HG02885 (cell line): ENCODE results near the gene MOK.
A peak's percentile ranks its signal among the peaks of the same experiment; 100 is the strongest.

Experiments used
- ATAC-seq: cut with Tn5 transposase; IDR thresholded peaks from one replicate; pipeline ENCODE4 v1.9.1; 2021; ENCODE audit warnings: mild to moderate bottlenecking; ENCODE audit not compliant: unreplicated experiment, poor library complexity

The MOK gene

GRCh38 chr14:102229071-102229738, 75.8 kb downstream of the MOK start:
- no peak for ATAC-seq

DNA sequence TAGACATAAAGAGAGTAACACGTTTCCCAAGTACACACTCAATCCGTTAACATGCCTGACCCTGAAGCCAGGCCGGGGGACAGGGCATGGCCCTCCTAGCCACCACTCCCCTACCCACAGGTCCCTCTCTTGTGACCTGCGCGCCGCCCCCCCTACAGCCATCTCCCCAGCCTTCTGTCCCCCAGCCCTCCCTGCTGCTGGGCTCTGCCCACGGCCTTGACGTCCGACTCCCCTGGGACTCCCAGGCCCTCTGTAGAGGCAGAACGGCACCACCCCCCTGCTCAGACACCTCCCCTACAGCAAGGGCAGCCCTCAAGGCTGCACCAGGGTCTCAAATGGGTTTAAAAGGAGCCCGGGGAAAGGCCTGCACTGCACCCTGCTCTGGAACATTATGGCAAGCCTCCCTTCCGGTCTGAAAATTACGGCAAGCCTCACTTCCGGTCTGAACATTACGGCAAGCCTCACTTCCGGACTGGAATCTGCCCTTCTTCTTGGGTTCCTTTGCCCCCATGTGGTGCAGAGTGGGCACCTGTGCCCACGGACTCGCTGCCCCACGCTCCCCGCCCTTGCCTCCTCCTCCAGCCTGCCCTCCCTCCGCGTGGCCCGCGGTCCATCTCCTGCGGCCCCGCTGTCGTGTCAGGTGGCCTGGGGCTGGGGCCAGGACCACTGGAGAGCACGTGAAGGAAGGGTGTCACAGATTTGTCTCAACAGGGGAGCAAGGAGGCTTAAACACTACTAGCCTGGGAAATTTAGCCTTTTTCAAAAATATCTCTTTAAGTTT, 77.6 kb downstream of the MOK start:
- ATAC-seq = no peak

DNA sequence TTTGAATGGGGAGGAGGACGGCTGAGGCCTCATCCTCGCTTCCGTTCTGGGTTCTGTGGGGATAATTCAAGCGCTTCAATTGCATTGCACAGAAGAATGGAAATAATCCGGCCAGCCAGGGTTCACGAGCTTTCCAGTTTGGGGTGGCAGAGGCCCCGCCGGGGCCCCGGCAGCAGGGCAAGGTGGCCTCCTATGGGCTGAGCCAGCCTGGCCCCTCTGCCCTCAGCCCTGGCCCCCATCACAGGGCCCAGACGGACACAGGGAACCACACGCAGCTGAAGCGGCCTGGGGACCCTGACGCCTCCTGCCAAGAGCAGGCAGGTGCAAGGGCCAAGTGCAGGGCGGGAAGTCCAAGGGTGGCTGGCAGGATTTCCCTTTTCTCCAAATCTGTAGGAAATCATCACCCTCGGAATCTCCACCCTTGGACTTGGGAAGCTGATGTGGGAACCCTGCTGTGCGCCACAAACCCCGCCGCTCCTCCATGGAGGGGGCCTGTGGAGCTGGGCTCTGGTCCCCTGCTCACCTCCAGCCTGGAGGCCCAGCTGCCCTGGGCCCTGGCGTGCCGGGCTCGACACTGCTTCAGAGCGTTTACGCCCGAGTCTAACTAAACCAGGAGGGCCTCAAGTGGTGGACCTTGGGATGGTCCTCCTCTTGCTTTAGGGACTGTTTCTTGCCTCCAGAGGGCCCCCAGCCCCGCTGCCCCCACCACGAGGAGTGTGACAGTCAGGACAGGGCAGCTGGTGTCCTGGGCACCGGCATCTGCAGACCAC, 78.4 kb downstream of the MOK start:
- no peak for ATAC-seq

- no peak for ATAC-seq
These were observed 79.0 kb downstream of the MOK start for GRCh38 chr14:102225936-102226335.

DNA sequence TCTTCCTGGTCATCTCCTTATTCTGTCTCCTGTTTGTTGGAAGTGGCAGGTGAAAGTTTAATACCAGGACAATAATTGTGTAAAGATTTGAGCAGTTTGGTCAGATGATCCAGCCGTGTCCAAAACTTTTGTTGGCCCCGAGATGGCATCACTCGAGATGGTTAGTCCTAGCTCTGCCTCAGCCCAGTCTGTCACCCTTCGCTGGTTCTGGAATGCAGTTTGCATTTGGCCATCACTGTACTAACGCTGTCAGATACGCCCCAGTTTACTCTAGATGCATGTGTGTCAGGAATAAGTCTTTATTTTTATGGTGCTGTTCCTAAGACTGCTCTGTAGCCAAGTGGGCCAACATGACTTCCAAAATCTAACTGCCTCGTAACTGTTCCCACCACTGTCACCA, 79.6 kb downstream of the MOK start:
- ATAC-seq = no peak

DNA sequence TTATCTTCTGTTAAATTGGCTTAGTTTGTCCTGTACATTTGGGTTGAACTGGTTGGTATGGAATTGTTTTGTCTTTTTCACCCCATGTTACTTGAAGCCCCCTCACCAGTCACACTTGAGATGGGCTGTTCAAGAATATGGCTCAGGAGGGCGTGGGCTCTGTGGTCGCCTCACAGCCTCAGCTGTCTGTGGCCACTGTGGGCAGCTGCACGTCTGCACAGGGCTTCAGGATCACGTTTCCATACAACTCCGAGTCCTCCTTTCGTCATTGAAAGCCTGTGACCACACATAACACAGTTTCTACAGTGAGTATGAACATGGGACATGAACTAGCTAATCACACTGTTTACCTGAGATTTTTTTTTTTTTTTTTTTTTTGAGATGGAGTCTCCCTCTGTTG, 81.3 kb downstream of the MOK start:
- no peak for ATAC-seq

- ATAC-seq = no peak
These were observed 82.2 kb downstream of the MOK start for GRCh38 chr14:102222751-102223150.

GRCh38 chr14:102222009-102222575, 82.9 kb downstream of the MOK start:
- ATAC-seq = no peak

DNA sequence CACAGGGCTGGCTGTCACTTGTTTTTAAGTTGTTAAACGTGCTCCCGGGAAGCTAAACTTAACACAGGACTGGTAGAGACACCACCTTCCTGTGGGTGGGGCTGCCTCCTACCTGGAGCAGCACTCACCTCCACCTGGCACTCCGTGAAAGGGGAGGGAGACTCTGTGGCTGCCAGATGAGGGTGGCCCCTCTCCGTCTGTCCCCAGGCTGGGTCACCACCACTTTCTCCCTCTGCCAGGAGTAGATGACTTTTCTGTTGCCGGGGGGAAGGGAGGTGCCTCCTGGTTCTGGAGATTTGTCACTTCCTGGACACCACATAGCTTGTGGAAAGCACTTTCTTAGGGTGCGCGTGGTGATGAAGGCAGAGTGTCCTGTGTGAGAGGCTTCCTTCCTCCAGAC, 83.9 kb downstream of the MOK start:
- ATAC-seq = no peak

DNA sequence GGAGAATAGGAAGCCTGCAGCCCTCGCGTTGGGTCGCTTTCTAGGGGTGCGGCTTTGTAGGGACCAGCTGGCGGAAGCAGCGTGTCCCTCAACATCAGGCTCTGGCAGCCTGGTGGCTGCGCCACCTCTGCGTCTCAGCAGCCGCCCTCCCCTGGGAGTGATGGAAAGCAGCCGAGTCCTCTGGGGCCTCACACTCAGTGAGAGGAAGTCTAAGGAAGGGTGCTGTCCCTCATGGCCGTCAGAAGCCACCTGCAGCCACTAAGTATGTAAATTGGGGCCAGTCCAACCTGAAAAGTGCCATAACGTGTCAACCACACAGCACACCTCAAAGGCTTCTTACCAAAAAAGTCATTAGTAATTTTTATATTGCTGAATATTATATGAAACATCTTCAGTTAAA, 84.9 kb downstream of the MOK start:
- peak; percentile 92 for ATAC-seq

GRCh38 chr14:102219316-102219715, 85.6 kb downstream of the MOK start:
- no peak for ATAC-seq

- ATAC-seq = no peak
These were observed 86.3 kb downstream of the MOK start for GRCh38 chr14:102218688-102219087.

DNA sequence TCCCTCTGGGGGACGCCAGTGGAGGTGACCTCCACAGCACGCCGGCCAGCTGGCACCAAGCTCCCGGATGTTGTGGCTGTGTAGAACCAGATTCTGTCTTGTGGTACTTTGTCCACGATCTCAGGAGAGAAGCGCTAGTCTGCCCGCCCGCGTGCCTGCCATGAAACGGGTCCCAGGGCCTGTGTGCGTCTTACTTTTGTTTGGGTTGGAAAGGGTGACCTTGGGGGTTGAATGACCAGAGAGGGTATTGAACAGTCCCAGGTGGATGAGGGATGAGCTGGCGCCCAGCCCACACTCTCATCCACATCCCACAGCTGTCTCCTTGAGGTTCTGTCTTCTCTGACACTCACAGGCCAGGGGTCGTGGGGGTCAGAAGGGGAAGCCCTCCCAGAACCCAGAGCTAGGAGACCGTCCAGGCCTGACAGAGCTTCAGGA, 87.0 kb downstream of the MOK start:
- ATAC-seq = no peak

DNA sequence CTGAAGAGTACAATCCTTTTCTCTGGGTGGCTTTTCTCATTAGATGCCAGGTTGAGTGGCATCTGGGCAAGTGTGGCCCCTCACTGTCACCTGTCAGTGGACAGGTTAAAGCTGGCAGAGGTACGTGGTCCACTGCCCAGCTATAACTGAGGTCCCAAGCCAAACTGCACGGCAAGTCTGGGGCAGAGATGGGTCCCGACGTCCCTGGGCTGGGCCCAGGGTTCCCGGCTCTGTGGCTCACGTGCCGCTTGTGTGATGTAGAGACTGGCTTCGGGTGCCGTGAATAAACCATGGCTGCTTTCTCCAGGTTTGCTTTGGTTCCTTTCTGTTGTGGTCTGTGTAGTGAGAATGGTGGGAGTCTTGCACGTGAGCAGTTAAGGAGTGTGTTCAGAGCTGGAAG, 87.6 kb downstream of the MOK start:
- no peak for ATAC-seq

- no peak for ATAC-seq
These were observed 89.3 kb downstream of the MOK start for GRCh38 chr14:102215576-102216250.

GRCh38 chr14:102215071-102215470, 89.9 kb downstream of the MOK start:
- ATAC-seq = no peak

- ATAC-seq = no peak
These were observed 90.8 kb downstream of the MOK start for GRCh38 chr14:102213984-102214658.

- ATAC-seq = no peak
These were observed 91.5 kb downstream of the MOK start for GRCh38 chr14:102213470-102213869.

GRCh38 chr14:102212845-102213244, 92.1 kb downstream of the MOK start:
- ATAC-seq = no peak

DNA sequence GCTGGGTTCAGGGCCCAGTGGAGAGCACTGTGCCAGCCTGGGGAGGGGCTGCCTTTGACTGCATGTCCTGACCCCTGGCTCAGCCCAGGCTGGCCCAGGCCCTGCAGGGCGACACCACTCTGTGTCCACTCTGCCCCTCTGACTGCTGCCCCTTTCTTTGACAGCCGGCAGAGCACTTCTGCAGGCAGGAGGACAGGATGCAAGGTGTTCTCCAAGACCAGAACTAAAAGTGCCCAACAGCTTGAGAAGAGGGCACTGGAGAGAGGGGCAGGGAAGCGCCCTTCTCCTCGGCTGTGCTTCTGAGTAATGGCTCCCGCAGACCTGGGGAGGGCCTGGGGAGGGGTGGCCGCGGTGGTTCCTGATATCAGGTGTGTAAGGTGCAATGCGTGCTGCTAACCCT, 92.6 kb downstream of the MOK start:
- ATAC-seq = no peak
